ENCODE results near the gene WEE2.

GRCh38 chr7:141738592-141739013, 30.4 kb downstream of the WEE2 start:
- no peak for TF ChIP-seq POLR2A (IDR thresholded peaks at IDR 0.05)
- TF ChIP-seq, protein P1, sequence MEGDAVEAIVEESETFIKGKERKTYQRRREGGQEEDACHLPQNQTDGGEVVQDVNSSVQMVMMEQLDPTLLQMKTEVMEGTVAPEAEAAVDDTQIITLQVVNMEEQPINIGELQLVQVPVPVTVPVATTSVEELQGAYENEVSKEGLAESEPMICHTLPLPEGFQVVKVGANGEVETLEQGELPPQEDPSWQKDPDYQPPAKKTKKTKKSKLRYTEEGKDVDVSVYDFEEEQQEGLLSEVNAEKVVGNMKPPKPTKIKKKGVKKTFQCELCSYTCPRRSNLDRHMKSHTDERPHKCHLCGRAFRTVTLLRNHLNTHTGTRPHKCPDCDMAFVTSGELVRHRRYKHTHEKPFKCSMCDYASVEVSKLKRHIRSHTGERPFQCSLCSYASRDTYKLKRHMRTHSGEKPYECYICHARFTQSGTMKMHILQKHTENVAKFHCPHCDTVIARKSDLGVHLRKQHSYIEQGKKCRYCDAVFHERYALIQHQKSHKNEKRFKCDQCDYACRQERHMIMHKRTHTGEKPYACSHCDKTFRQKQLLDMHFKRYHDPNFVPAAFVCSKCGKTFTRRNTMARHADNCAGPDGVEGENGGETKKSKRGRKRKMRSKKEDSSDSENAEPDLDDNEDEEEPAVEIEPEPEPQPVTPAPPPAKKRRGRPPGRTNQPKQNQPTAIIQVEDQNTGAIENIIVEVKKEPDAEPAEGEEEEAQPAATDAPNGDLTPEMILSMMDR (IDR thresholded peaks at IDR 0.05) = no peak
